KMS-11 (cell line): Measurements from ENCODE around the gene PERM1.

Experiments
- H2AFZ ChIP-seq: fragments of 200-600 bp; sonication (generic); 2 replicates; pipeline ENCODE4 v1.6.1; 2016; ENCODE audit warnings: antibody characterized with exemption, mixed run types, low read depth
- H3K27ac ChIP-seq: fragments of 200-600 bp; sonication (generic); 2 replicates; pipeline ENCODE4 v1.6.1; 2016; ENCODE audit warnings: mild to moderate bottlenecking, mixed run types
- H3K27me3 ChIP-seq: fragments of 200-600 bp; sonication (generic); 2 replicates; pipeline ENCODE4 v1.6.1; 2017; ENCODE audit warnings: mild to moderate bottlenecking, low read depth, mixed run types, moderate library complexity; ENCODE audit not compliant: insufficient read depth
- H3K36me3 ChIP-seq: fragments of 200-600 bp; sonication (generic); 2 replicates; pipeline ENCODE4 v1.6.1; 2017; ENCODE audit warnings: mild to moderate bottlenecking, mixed run types; ENCODE audit not compliant: insufficient read depth
- H3K4me1 ChIP-seq: fragments of 200-600 bp; sonication (generic); 2 replicates; pipeline ENCODE4 v1.6.1; 2016; ENCODE audit warnings: mild to moderate bottlenecking, low read depth, mixed run types; ENCODE audit not compliant: poor library complexity, severe bottlenecking
- H3K4me2 ChIP-seq: fragments of 200-600 bp; sonication (generic); 2 replicates; pipeline ENCODE4 v1.7.0; 2016; ENCODE audit warnings: mild to moderate bottlenecking, mixed run types
- H3K4me3 ChIP-seq: fragments of 200-600 bp; sonication (generic); IDR thresholded peaks from 2 replicates; pipeline ENCODE4 v1.6.1; 2017; ENCODE audit warnings: low read depth, low read length, mixed read lengths; ENCODE audit not compliant: insufficient read depth
- H3K79me2 ChIP-seq: fragments of 200-600 bp; sonication (generic); 2 replicates; pipeline ENCODE4 v1.6.1; 2016; ENCODE audit warnings: low read depth, mixed run types; ENCODE audit not compliant: insufficient read depth
- H3K9ac ChIP-seq: fragments of 200-600 bp; sonication (generic); 2 replicates; pipeline ENCODE4 v1.6.1; 2016; ENCODE audit warnings: mild to moderate bottlenecking, mixed run types
- H4K20me1 ChIP-seq: fragments of 200-600 bp; sonication (generic); 2 replicates; pipeline ENCODE4 v1.6.1; 2016; ENCODE audit warnings: mild to moderate bottlenecking, mixed run types; ENCODE audit not compliant: insufficient read depth
- CTCF ChIP-seq: fragments of 200-600 bp; sonication (generic); conservative IDR thresholded peaks from 2 replicates; pipeline ENCODE4 v1.6.1; 2017; ENCODE audit warnings: low read depth, mild to moderate bottlenecking, antibody characterized with exemption, low read length, moderate library complexity, mixed read lengths

The PERM1 gene

GRCh38 chr1:1000357-1001056 lies 18.6 kb upstream of the PERM1 start:
- H3K4me2 ChIP-seq: no peak overlapping the region
- no peak overlapping the region for H3K9ac ChIP-seq
- no peak for TF ChIP-seq CTCF
- H3K79me2 ChIP-seq: no peaks in the 10 kb centered on the region
- no peaks in the 10 kb centered on the region for H3K36me3 ChIP-seq
- H3K4me1 ChIP-seq: peaks cover 15% of the 10 kb centered on the region
- no peak overlapping the region for H3K4me3 ChIP-seq
- no peaks in the 10 kb centered on the region for H4K20me1 ChIP-seq
- H2AFZ ChIP-seq: no peak overlapping the region
- H3K27me3 ChIP-seq: peaks cover 67% of the 10 kb centered on the region
- H3K27ac ChIP-seq: no peak overlapping the region

GRCh38 chr1:999725-1000356 lies 17.9 kb upstream of the PERM1 start, which contains the start of gene HES4:
Gene HES4, minus strand, starts transcription at chr1:1000097. Its CDS starts 124 bp downstream, at chr1:999973.
- TF ChIP-seq CTCF: no peak

GRCh38 chr1:998995-999724 lies 17.3 kb upstream of the PERM1 start:
- Histone ChIP-seq H2AFZ (no peak overlapping the region), H4K20me1 (no peaks in the 10 kb centered on the region), H3K9ac (no peak overlapping the region), H3K79me2 (no peaks in the 10 kb centered on the region), H3K4me1 (peaks cover 4% of the 10 kb centered on the region), H3K36me3 (no peaks in the 10 kb centered on the region), H3K27me3 (peaks cover 67% of the 10 kb centered on the region), H3K4me3 (no peak overlapping the region), H3K27ac (no peak overlapping the region), H3K4me2 (no peak overlapping the region)
- no peak for TF ChIP-seq CTCF

More at GRCh38 chr1:999725-1000356, 17.9 kb upstream of the PERM1 start, which contains the start of gene HES4:
- H3K79me2 ChIP-seq: no peaks in the 10 kb centered on the region
- H3K9ac ChIP-seq: no peak within 1 kb of the TSS
- H3K36me3 ChIP-seq: no peaks in the 10 kb centered on the region
- no peak within 1 kb of the TSS for H3K4me2 ChIP-seq
- H3K27ac ChIP-seq: no peak within 1 kb of the TSS
- no peak within 1 kb of the TSS for H2AFZ ChIP-seq
- peaks cover 8% of the 10 kb centered on the region for H3K4me1 ChIP-seq
- H4K20me1 ChIP-seq: no peaks in the 10 kb centered on the region
- no peak within 1 kb of the TSS for H3K4me3 ChIP-seq
- peaks cover 67% of the 10 kb centered on the region for H3K27me3 ChIP-seq

GRCh38 chr1:998745-998994 lies 16.8 kb upstream of the PERM1 start:
- no peak overlapping the region for H3K4me3 ChIP-seq

More at GRCh38 chr1:998745-998994, 16.8 kb upstream of the PERM1 start:
- Histone ChIP-seq H4K20me1 (no peaks in the 10 kb centered on the region), H3K27me3 (peaks cover 67% of the 10 kb centered on the region), H3K4me2 (no peak overlapping the region), H3K36me3 (no peaks in the 10 kb centered on the region), H3K79me2 (no peaks in the 10 kb centered on the region), H3K27ac (no peak overlapping the region), H3K9ac (no peak overlapping the region), H3K4me1 (peaks cover 4% of the 10 kb centered on the region), H2AFZ (no peak overlapping the region)
- TF ChIP-seq CTCF: no peak
